Urinary bladder (tissue), 4 donors: ENCODE measurements around the gene PSMB3. TPM values are rescaled to one million over a fixed set of nuclear protein-coding genes. Genes with fewer than 3 reads are reported as not detected.

ENCODE experiments used
- DNase-seq: peaks from one replicate; pipeline ENCODE4 v3.0.0-alpha.2; 2015; ENCODE audit errors: extremely low spot score
- H3K27ac ChIP-seq: one replicate; pipeline ENCODE4 v1.5.1; 2013; ENCODE audit warnings: low read depth, mild to moderate bottlenecking, moderate library complexity
- H3K36me3 ChIP-seq: one replicate; pipeline ENCODE4 v1.6.1; 2013; ENCODE audit warnings: mild to moderate bottlenecking, moderate library complexity; ENCODE audit not compliant: insufficient read depth
- H3K4me1 ChIP-seq: one replicate; pipeline ENCODE4 v1.6.1; 2013; ENCODE audit warnings: mild to moderate bottlenecking, moderate library complexity; ENCODE audit not compliant: insufficient read depth
- H3K4me3 ChIP-seq: one replicate; pipeline ENCODE4 v1.5.1; 2013; ENCODE audit warnings: low read depth, low read length
- WGBS: extraction: QIAGEN DNeasy Blood & Tissue Kit; methylation state at CpG from one replicate; pipeline ENCODE4 v1.1.7; 2013; 5-methylcytosine and 5-hydroxymethylcytosine counted together
- polyA plus RNA-seq: library from polyadenylated mRNA; stranded (reverse); fragments of 200-250 nt; gene quantifications from one replicate; pipeline ENCODE4 v1.2.3, GENCODE V29; 2013
- small RNA-seq: library from RNA; depleted of rRNA; stranded (forward); fragments of <200 nt; gene quantifications from one replicate; pipeline ENCODE3, GENCODE V24; 2014
- total RNA-seq: library from RNA; depleted of rRNA; stranded (reverse); fragments of >200 nt; gene quantifications from one replicate; pipeline ENCODE4 v1.2.3, GENCODE V29; 2014
- donor health status: healthy with polysubstance abuse.
- donor health status: healthy.

The PSMB3 gene
- total and polyA plus RNA-seq, 2 donors = 97.5 to 202 TPM

DNA sequence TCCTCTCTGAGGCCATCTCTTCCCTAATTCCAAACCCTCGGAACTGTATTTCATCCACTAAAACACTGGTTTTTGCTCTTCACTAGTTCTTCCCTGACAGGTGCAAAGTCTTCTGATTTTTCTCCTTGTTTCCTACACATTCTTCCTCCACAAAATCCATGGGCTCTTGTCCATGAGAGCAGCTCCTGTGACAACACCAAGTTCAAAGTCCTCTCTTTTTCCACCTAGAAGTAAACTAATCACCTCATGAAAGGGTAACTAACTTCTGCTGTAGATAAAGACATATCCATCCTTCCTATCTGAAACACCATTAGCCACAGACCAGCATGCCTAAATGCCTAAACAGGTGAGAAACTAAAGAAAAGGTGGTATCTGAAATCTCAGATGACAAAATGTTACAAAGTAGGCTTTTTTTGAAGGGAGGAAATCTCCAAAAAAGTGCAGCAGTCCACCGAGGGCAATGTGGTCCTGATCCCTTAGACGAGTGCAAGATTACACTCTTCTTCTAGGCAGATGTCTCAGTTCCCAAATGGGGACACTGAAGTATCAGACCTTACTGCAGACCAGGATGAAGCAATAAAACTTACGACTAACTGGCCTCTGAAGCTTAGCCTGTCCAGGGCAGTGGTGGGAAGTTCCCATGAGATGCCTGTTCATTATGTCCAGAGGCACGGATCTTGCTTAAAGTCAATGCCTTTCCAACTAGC lies 44.1 kb downstream of the PSMB3 start:
- Histone ChIP-seq H3K27ac (no peak overlapping the region), H3K36me3 (no peaks in the 10 kb centered on the region), H3K4me1 (no peaks in the 10 kb centered on the region), H3K4me3 (no peak overlapping the region)
- DNase-seq = no peak
- WGBS = 52% methylated on average over 5 of the region's 5 CpGs

DNA sequence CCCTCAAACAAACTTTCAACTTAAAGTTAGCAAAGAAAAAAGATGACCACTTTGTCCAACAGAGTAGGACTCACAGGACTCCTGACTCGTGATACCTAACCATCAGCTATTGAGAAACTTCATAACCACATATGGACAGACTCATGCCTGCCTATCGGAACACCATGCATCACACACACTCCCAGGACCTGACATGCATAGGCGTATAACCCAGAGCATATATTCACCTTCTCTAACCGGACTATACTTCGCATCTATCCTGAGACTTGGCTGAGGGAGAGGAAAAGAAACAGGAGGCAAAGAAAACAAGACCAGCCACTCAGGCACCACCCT lies 44.6 kb downstream of the PSMB3 start:
- no peak for DNase-seq
- no peak overlapping the region for H3K4me3 ChIP-seq
- H3K27ac ChIP-seq = no peak overlapping the region
- no peaks in the 10 kb centered on the region for H3K4me1 ChIP-seq
- no peaks in the 10 kb centered on the region for H3K36me3 ChIP-seq
- WGBS = 65% methylated on average over 5 of the region's 5 CpGs

DNA sequence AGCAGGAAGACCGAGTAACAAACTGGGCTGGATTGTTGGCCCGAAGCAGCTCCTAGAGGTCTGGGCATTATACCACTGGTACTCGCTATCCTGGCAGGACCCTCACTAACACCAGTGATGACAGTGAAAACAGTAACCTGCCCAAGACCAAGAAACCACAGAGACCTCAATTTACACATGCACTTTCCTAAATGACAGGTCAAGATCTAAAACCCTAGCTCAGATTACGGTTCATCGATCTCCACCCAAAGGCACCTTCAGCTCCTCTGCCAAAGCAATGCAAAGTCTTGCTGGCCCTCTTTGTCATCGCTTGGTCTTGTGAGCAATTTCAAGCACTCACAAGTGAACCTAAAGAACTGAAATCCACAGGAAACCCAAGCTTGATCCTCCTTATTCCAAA lies 45.3 kb downstream of the PSMB3 start:
- no peak for DNase-seq
- no peak overlapping the region for H3K27ac ChIP-seq
- 70% methylated on average over 6 of the region's 6 CpGs for WGBS
- H3K4me3 ChIP-seq = peak overlapping the region; percentile 74
- no peaks in the 10 kb centered on the region for H3K4me1 ChIP-seq
- H3K36me3 ChIP-seq = peaks cover 3% of the 10 kb centered on the region

DNA sequence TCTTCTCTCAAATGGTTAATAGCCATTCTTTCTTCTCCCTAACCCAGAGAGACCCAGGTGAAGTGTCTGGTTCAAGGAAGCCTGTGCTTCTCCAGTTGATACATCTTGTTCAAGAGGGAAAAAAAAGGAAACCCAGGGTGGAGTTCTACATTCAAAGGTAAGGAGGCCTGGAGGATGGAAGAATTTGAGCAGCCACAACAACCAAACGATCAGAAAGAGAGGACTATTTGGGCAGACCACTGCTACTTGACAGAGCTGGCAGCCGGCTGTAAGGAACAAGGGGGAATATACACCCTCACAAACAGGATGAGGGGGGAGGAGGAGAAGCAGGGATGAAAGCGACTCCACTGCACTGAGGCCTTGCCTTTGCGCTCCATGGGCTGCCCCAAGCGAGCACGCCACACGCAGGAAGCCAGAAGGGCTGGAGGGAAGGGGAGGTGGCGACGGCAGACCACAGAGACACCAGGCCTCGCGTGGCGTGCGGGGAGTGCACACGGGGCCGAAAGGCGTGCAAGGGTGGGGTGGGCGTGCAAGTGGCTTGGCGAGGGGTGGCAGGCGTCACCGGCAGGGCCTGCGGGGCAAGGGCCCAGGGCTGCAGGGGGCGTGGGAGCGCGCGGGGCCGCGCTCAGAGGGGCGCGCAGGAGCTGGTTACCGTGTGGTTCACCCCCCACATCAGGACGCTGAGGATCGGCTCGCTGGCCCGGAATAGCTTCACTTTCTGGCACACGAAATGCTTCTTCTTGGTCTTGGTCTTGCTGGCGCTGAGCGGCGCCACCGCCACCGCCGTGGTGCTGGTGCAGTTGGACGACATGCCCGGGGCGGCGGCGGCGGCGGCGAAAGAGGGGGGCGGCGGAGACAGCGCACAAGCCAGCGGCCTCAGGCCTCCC lies 46.3 kb downstream of the PSMB3 start:
- WGBS = under 1% methylated on average over 53 of the region's 53 CpGs
- DNase-seq = no peak

DNA sequence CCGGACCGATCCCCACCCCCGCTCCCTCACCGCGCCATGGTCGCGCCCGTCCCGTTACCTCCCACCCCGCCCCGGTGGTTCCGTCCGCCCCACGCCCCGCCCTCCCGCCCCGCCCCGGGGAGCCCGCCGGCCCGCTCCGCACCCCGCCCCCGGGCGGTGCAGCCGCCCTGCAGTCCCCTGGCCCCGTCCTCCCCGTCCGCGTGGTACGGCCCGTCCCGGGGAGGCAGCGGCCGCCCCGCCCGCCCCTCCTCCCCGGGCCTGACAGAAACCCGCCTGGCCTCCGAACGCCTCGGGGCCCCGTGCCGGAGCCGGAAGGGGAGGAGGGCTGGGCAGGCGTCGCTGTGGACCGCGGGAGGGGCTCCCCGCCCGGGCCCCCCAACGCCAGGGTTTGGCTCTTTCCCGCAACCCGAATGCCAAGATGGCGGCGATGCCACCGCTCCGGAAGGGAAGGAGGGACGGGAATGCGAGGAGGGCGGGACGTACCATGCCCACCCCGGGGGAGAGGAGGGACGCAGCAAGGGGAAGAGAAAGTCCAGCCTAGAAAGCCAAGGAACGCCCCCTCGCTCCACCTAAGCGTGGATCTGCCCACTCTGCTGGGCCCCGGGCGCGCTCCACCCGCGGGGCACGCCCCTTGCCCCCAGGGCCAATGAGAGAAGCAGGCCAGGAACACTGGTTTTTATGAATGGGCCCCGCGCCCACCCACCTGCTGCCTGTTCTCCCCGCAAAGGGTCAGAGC lies 47.1 kb downstream of the PSMB3 start, which contains the start of gene PIP4K2B:
TSS of gene PIP4K2B (minus strand) at position 56 of the 736 bp plus-strand sequence. CDS start 132 bp downstream, outside the sequence.
- Histone ChIP-seq H3K36me3 (peaks cover 5% of the 10 kb centered on the region), H3K27ac (peak within 1 kb of the TSS; percentile 98), H3K4me3 (peak within 1 kb of the TSS; percentile 74), H3K4me1 (no peaks in the 10 kb centered on the region)
- WGBS = under 1% methylated on average over 76 of the region's 76 CpGs
- DNase-seq = peak; percentile 92

More for the DNA sequence above, 46.3 kb downstream of the PSMB3 start:
- H3K36me3 ChIP-seq = peaks cover 5% of the 10 kb centered on the region
- H3K4me1 ChIP-seq = no peaks in the 10 kb centered on the region
- H3K27ac ChIP-seq = peak overlapping the region; percentile 73
- H3K4me3 ChIP-seq = peak overlapping the region; percentile 74

DNA sequence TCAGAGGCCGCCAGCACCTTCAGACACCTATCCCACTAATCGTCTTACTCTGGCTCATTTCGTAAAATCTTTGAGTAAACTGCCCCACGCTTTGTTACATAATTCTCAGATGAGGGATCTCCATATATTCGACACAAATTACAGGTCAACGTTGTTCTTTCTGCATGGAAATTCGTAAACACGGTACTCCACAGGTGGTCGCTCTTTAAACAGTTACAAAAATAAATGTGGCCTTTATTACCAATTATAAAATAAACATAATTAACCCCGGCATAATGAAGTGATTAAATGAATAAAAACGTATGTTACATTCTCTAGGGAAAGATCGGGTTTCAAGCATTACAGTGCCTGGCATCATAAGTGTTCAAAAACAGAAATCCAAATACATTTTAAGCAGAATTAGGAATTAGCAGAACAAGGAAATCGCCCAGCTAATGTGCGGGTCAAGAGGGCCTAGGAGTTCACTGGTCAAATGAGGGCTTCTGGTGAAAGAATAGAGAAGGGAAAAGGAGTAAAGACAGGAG lies 47.8 kb downstream of the PSMB3 start:
- peak overlapping the region; percentile 74 for H3K4me3 ChIP-seq
- 20% methylated on average over 14 of the region's 14 CpGs for WGBS
- H3K27ac ChIP-seq = peak overlapping the region; percentile 98
- H3K36me3 ChIP-seq = peaks cover 6% of the 10 kb centered on the region
- H3K4me1 ChIP-seq = no peaks in the 10 kb centered on the region
- no peak for DNase-seq

DNA sequence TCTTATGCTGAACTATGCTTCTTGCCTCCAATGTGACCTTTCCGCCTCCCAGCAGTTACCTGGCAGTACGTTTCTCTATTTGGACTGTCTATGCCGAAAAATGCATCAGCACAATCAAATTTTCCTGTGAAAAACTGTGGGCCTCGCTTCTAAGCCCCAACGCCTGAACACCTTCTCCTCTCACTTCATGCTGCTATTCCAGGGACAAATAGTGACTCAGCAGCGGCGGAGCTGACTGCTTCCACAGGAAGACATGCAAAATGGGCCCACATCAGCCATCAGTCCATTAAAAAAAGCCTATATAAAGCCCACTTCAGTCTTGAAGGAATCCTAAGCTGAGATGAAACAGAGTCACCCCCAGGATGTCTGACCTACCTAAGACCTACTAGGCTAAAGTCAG lies 57.3 kb downstream of the PSMB3 start:
- Histone ChIP-seq H3K4me3 (no peak overlapping the region), H3K4me1 (no peaks in the 10 kb centered on the region), H3K36me3 (peaks cover 20% of the 10 kb centered on the region), H3K27ac (no peak overlapping the region)
- no peak for DNase-seq
- WGBS = 94% methylated on average over 7 of the region's 7 CpGs

Small RNAs within 50 kb of the gene (small RNA-seq; reads per million reads assigned to genes)
- not detected for gene MIR4726
- 0.15 reads per million for gene RNA5SP440
- not detected for gene RNU6-866P

Other genes starting within 250 kb of the PSMB3 start
- 2.7 TPM for gene SRCIN1, start 146.8 kb upstream of the PSMB3 start, total RNA-seq
- gene SRCIN1, start 146.8 kb upstream of the PSMB3 start, polyA plus RNA-seq = 3.0 TPM
- gene EPOP, start 77.8 kb upstream of the PSMB3 start, total RNA-seq = 0.32 TPM
- 2.3 TPM for gene EPOP, start 77.8 kb upstream of the PSMB3 start, polyA plus RNA-seq
- 38.5 TPM for gene MLLT6, start 47.5 kb upstream of the PSMB3 start, total RNA-seq
- 67.8 TPM for gene MLLT6, start 47.5 kb upstream of the PSMB3 start, polyA plus RNA-seq
- gene CISD3, start 22.4 kb upstream of the PSMB3 start, total RNA-seq = 1.6 TPM
- 40.6 TPM for gene CISD3, start 22.4 kb upstream of the PSMB3 start, polyA plus RNA-seq
- 8.2 TPM for gene PCGF2, start 4.4 kb upstream of the PSMB3 start, total RNA-seq
- 26.5 TPM for gene PCGF2, start 4.4 kb upstream of the PSMB3 start, polyA plus RNA-seq
- gene PIP4K2B, start 46.8 kb downstream of the PSMB3 start, total RNA-seq = 47.0 TPM
- gene PIP4K2B, start 46.8 kb downstream of the PSMB3 start, polyA plus RNA-seq = 35.8 TPM
- 11.8 TPM for gene CWC25, start 72.6 kb downstream of the PSMB3 start, total RNA-seq
- gene CWC25, start 72.6 kb downstream of the PSMB3 start, polyA plus RNA-seq = 18.9 TPM
- 2,179 TPM for gene RPL23, start 101.0 kb downstream of the PSMB3 start, total RNA-seq
- 2,357 TPM for gene RPL23, start 101.0 kb downstream of the PSMB3 start, polyA plus RNA-seq
- gene LASP1, start 117.3 kb downstream of the PSMB3 start, total RNA-seq = 69.4 TPM
- 50.3 TPM for gene LASP1, start 117.3 kb downstream of the PSMB3 start, polyA plus RNA-seq
- gene FBXO47, start 214.7 kb downstream of the PSMB3 start, total RNA-seq = not detected
- gene FBXO47, start 214.7 kb downstream of the PSMB3 start, polyA plus RNA-seq = not detected